HEK293T (cell line): ENCODE measurements around the gene ANKS1B.

Experiments used
- CTCF ChIA-PET: fragments of 350-600 bp; formaldehyde crosslinking; extraction: SDS; loops from one replicate; lab custom pipeline; 2021; ENCODE audit warnings: antibody characterized with exemption, inconsistent platforms; lab: Yijun Ruan, JAX
- POLR2A ChIA-PET: fragments of 350-600 bp; formaldehyde crosslinking; extraction: SDS; loops from one replicate; lab custom pipeline; 2020; ENCODE audit warnings: antibody characterized with exemption, inconsistent platforms; lab: Yijun Ruan, JAX
- DNase-seq: peaks from one replicate; pipeline ENCODE4 v3.0.0; 2012; ENCODE audit warnings: mixed read lengths; ENCODE audit errors: extremely low spot score
- ARNT ChIP-seq: fragments of 450-650 bp; IDR thresholded peaks from 2 replicates; pipeline ENCODE4 v1.6.1; 2017; ENCODE audit warnings: mild to moderate bottlenecking
- BHLHE40 ChIP-seq: fragments of 450-650 bp; IDR thresholded peaks from 2 replicates; pipeline ENCODE4 v1.6.1; 2016; ENCODE audit warnings: mild to moderate bottlenecking, moderate library complexity, borderline replicate concordance
- CTBP1 ChIP-seq: fragments of 450-650 bp; IDR thresholded peaks from 2 replicates; pipeline ENCODE4 v1.6.1; 2016; ENCODE audit warnings: borderline replicate concordance
- ELF4 ChIP-seq: fragments of 450-650 bp; IDR thresholded peaks from 2 replicates; pipeline ENCODE4 v1.6.1; 2017; ENCODE audit warnings: antibody characterized with exemption
- FOXA1 ChIP-seq: fragments of 450-650 bp; IDR thresholded peaks from 2 replicates; pipeline ENCODE4 v1.6.1; 2016; ENCODE audit warnings: mild to moderate bottlenecking
- FOXK2 ChIP-seq: fragments of 450-650 bp; IDR thresholded peaks from 2 replicates; pipeline ENCODE4 v1.6.1; 2016; ENCODE audit warnings: mild to moderate bottlenecking
- FOXM1 ChIP-seq: fragments of 450-650 bp; IDR thresholded peaks from 2 replicates; pipeline ENCODE4 v1.6.1; 2017; ENCODE audit warnings: mild to moderate bottlenecking, borderline replicate concordance
- HDGF ChIP-seq: fragments of 450-650 bp; IDR thresholded peaks from 2 replicates; pipeline ENCODE4 v1.6.1; 2017; ENCODE audit warnings: antibody characterized with exemption, borderline replicate concordance
- L3MBTL2 ChIP-seq: fragments of 450-650 bp; conservative IDR thresholded peaks from 2 replicates; pipeline ENCODE4 v1.6.1; 2016; ENCODE audit warnings: mild to moderate bottlenecking
- LEF1 ChIP-seq: fragments of 450-650 bp; IDR thresholded peaks from 2 replicates; pipeline ENCODE4 v1.6.1; 2017; ENCODE audit warnings: mild to moderate bottlenecking, borderline replicate concordance
- NFRKB ChIP-seq: fragments of 450-650 bp; IDR thresholded peaks from 2 replicates; pipeline ENCODE4 v1.6.1; 2016; ENCODE audit warnings: mild to moderate bottlenecking, moderate library complexity
- PKNOX1 ChIP-seq: fragments of 450-650 bp; IDR thresholded peaks from 2 replicates; pipeline ENCODE4 v1.6.1; 2016
- SP1 ChIP-seq: fragments of 450-650 bp; IDR thresholded peaks from 2 replicates; pipeline ENCODE4 v1.6.1; 2017
- SUZ12 ChIP-seq: fragments of 450-650 bp; IDR thresholded peaks from 2 replicates; pipeline ENCODE4 v1.6.1; 2016; ENCODE audit warnings: mild to moderate bottlenecking
- TARDBP ChIP-seq: fragments of 450-650 bp; IDR thresholded peaks from 2 replicates; pipeline ENCODE4 v1.6.1; 2016
- ZNF384 ChIP-seq: fragments of 450-650 bp; IDR thresholded peaks from 2 replicates; pipeline ENCODE4 v1.6.1; 2016

ANKS1B gene

GRCh38 chr12:99192489-99192888 is 792.2 kb downstream of the ANKS1B start:
- TF ChIP-seq ELF4 (no peak), L3MBTL2 (no peak), NFRKB (no peak), FOXA1 (no peak)
- ChIA-PET POLR2A (no interaction called here), CTCF (no interaction called here)
- no peak for DNase-seq

GRCh38 chr12:99176871-99177270 is 807.9 kb downstream of the ANKS1B start:
- POLR2A ChIA-PET: no interaction called here
- no peak for DNase-seq
- CTCF ChIA-PET: no interaction called here
- TF ChIP-seq BHLHE40: no peak
- no peak for TF ChIP-seq ARNT
- no peak for TF ChIP-seq ELF4
- no peak for TF ChIP-seq NFRKB
- TF ChIP-seq ZNF384: no peak
- no peak for TF ChIP-seq LEF1
- no peak for TF ChIP-seq PKNOX1
- no peak for TF ChIP-seq TARDBP
- TF ChIP-seq CTBP1: no peak
- TF ChIP-seq FOXA1: no peak
- TF ChIP-seq FOXM1: no peak
- TF ChIP-seq FOXK2: no peak
- no peak for TF ChIP-seq HDGF
- no peak for TF ChIP-seq SP1
- TF ChIP-seq SUZ12: no peak

GRCh38 chr12:99170461-99170860 is 814.3 kb downstream of the ANKS1B start:
- no peak for DNase-seq
- POLR2A ChIA-PET: no interaction called here
- TF ChIP-seq ZNF384: no peak
- TF ChIP-seq ARNT: no peak
- TF ChIP-seq CTBP1: no peak
- TF ChIP-seq TARDBP: no peak
- no peak for TF ChIP-seq FOXA1
- no peak for TF ChIP-seq FOXK2
- TF ChIP-seq LEF1: no peak
- TF ChIP-seq BHLHE40: no peak
- TF ChIP-seq HDGF: no peak
- TF ChIP-seq ELF4: no peak
- no peak for TF ChIP-seq NFRKB
- no peak for TF ChIP-seq SUZ12
- no peak for TF ChIP-seq PKNOX1
- TF ChIP-seq L3MBTL2: no peak
- no peak for TF ChIP-seq SP1
- no peak for TF ChIP-seq FOXM1
- CTCF ChIA-PET: no interaction called here

- CTCF ChIA-PET: no interaction called here
- POLR2A ChIA-PET: no interaction called here
- DNase-seq: no peak
- TF ChIP-seq FOXM1: no peak
- no peak for TF ChIP-seq FOXK2
- no peak for TF ChIP-seq BHLHE40
- no peak for TF ChIP-seq ELF4
- TF ChIP-seq NFRKB: no peak
- TF ChIP-seq FOXA1: no peak
- TF ChIP-seq PKNOX1: no peak
- TF ChIP-seq TARDBP: no peak
- TF ChIP-seq ZNF384: no peak
- no peak for TF ChIP-seq ARNT
- TF ChIP-seq CTBP1: no peak
- no peak for TF ChIP-seq SUZ12
- no peak for TF ChIP-seq HDGF
Measured at GRCh38 chr12:99170037-99170436, 814.7 kb downstream of the ANKS1B start.

- POLR2A ChIA-PET: no interaction called here
- CTCF ChIA-PET: no interaction called here
- no peak for TF ChIP-seq HDGF
- TF ChIP-seq BHLHE40: no peak
- no peak for TF ChIP-seq PKNOX1
- TF ChIP-seq FOXM1: no peak
- no peak for TF ChIP-seq ZNF384
- no peak for TF ChIP-seq FOXA1
- DNase-seq: no peak
Measured at GRCh38 chr12:99157946-99158345, 826.8 kb downstream of the ANKS1B start.

- ChIA-PET POLR2A (no interaction called here), CTCF (interaction anchor here (0.6 kb wide), 1 partner anchor 953 kb away, joined by 3 read pairs; no protein-coding TSS in a partner anchor)
- no peak for TF ChIP-seq FOXA1
- TF ChIP-seq ELF4: no peak
- no peak for DNase-seq
Measured at GRCh38 chr12:99154983-99155336, 829.8 kb downstream of the ANKS1B start.
